SK-N-MC (cell line): ENCODE results near the gene TSC2.

Experiments
- EZH2 ChIP-seq: fragments of 200-600 bp; sonication (generic); IDR thresholded peaks from one replicate; pipeline ENCODE4 v1.6.1; 2017; ENCODE audit warnings: antibody characterized with exemption
- POLR2AphosphoS5 ChIP-seq: IDR thresholded peaks from 2 replicates; pipeline ENCODE4 v1.6.1; 2012; ENCODE audit warnings: mild to moderate bottlenecking, low read depth, low read length, borderline replicate concordance

DNA sequence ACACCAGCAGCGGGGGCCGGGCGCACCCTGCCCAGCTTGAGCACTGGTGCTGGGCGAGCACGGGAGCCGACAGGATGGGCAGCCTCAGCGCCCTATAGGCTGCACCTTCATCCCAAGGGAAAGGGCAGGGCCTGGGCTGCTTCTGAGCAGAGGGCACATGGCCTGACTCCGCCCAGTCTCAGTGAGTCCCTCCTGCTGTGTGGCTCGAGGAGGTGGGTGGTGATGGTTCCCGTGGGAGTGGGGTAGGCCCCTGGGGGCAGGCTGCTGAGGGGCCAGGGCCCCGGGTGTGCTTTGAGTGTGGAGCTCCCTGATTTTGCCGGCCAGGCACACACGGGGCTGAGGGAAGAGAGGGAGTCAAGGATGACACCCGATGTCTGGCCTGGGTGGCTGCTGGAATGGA is 37.9 kb downstream of the TSC2 start:
- no peak for TF ChIP-seq EZH2
- no peak for TF ChIP-seq POLR2AphosphoS5
